T-helper 9 cell (primary cell): Measurements from ENCODE around the gene CCNL1.

Source experiments
- DNase-seq: peaks from one replicate; pipeline ENCODE4 v3.0.0-alpha.2; 2020

Gene CCNL1

DNA sequence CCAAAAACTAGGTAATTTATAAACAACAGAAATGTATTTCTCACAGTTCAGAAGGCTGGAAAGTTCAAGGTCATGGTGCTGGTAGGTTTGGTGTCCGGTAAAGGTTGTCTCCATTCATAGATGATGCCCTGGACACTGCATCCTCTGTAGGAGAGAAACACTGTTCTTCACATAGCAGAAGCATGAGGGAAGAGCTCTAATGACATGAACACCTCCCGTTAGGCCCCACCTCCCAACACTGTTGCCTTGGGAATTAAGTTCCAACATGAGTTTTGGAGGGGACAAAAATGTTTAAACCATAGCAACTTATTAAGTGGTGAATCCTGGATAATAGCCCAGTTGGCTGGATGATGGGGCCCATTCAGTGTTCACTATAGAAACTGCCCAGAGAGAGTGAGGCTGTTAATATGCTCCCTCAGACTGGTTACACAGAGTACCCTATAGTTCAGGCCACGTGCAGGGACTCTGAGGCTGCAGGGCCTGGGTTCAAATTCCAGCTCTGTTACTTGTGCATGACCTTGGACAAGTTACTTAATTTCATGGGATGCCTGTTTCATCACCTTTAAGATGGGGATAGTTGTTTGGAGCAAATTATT is 37.0 kb downstream of the CCNL1 start:
- no peak for DNase-seq

GRCh38 chr3:157122116-157122515 is 37.8 kb downstream of the CCNL1 start:
- no peak for DNase-seq

DNA sequence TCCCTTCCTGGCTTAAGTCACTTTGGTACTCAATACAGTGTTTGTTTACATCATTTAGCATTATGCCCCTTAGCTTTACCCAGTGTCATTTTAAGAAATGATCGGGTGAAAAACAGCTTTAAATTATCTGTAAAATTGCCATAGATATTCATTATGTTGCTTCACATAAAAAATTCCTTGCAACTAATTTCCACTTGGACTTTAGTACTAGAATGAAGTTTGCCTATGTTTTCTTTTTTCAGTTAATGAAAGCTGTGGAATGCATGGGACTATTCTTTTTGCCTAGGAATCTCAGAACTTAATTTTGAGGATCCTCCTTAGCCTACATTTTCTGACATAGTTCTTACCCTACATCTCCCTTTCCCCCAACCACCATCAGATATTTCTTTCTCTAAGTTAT is 38.4 kb downstream of the CCNL1 start:
- DNase-seq: no peak

DNA sequence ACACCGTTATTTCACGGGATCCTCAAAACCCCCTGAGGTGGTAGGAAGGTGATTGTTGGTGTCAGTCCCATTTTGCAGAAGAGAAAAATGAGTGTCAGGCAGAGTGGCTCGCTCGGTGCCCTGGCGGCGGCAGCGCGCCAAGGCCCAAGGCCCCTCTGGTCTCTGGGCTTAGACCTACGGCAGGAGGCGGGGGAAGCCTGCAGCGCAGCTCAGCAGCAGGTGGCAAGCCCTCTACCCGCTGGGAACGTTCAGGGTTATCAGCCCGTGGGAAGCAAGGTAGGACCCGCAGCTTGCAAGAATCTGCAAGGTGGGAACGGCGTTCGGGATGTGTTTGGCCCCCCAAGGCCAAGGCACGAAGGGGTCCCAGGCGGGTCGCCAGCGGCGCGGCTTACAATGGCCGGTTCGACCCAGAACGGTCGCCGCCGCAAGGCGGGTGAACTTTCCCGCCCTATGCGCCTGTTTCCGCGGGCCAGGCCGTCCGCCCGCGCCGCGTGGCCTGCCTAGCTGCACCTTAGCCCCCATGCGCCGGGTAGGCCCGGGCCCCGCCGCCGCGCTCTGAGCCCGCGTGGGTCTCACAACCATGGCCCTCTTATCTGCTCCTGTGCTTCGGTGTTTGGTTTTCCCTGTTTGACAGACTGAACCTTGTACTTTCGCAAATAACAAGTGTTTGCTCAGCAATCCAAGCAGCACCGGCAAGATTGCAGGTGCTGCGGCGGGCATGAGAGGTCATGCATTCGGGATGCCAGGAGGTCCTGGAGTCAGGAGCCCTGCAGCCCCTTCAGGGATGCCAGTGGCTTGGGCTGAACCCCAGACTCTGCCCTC is 39.7 kb downstream of the CCNL1 start:
- DNase-seq: no peak

DNA sequence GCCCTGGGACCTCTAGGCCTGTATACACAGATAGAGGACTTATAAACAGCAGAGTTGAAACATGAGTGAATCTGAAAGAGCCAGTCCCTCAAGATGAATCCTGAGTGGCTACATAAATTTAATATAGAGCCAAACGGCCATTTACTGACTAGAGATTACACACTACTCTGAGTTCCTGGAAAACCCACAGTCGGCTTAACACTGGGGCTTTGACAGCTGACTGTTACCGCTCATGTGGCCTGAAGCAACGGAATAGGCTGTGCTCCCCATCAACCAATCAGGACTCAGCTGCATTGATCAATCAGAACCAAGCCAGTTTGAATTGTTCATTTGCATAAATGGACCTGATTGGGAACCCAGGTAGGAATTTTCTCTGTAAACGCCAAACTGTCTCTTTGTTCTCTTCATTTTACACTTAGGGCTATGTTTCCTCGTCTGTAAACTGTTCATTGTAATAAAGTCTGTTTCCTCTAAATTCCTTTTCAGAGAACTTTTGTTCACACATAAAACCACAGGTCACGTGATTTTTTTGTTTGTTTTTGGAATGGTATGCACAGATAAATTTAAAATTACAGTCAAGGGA is 40.5 kb downstream of the CCNL1 start:
- DNase-seq: no peak

DNA sequence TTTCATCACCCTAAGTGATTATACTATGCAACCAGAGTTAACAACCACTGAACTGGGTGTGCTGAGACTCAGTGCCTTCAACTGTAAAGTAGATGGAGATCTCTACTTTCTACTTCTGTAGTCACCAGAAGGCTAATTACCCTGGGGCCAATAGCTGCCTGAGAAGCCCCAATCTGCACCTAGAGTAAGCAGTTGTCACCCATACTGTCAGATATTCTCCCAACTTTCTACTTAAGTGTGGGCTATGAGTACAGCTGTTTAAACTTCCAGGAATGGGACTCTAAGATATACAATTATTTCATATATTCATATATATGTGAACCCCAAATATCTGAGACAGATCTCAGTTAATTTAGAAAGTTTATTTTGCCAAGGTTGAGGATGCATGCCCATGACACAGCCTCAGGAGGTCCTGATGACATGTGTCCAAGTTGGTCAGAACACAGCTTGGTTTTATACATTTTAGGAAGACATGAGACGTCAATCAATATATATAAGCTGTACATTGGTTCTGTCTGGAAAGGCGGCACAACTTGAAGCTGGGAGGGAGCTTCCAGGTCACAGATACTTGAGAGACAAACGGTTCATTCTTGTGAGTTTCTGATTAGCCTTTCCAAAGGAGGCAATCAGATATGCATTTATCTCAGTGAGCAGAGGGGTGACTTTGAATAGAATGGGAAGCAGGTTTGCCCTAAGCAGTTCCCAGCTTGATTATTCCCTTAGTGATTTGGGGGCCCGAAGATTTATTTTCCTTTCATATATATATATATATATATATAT is 41.9 kb downstream of the CCNL1 start:
- DNase-seq: no peak

DNA sequence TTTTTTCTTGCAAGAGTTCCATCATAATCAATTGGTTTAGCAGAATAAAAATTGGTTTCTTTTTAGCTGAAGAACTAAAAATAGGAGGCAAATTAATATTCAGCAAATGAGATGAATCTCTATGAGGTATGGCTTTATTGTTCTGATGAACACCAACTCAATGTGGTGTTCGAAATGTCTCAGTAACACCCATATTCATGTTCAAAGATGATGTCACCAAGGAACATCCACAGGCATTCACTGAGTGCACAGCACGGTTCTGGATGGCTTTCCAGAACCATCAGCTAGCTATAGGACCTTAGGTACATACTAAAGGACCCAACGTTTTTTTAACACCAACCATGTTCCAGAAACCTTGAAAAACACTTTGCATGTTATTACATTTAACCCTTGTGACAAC is 42.7 kb downstream of the CCNL1 start:
- no peak for DNase-seq

DNA sequence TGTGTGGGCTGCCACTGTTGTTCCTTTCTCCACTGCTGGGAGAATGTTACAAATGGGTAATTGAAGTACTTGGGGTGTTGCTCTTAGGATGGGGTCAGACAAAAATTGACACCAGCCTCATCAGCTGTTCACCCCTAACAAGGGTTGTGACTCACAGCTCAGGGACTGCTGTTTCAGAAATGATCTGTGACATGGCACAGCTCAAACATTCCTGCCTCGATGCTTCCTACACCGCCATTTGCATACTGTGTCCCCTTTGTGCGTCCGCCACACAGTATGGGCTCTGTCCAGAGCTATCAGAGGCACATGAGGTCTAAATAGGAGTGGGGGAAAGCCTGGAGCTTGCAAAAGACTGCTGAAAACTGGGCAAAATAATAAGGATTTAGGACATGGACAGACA is 43.9 kb downstream of the CCNL1 start:
- no peak for DNase-seq

GRCh38 chr3:157115069-157116006 is 44.6 kb downstream of the CCNL1 start:
- DNase-seq: no peak

- DNase-seq: no peak
Observed at GRCh38 chr3:157113832-157114505, 46.0 kb downstream of the CCNL1 start.

DNA sequence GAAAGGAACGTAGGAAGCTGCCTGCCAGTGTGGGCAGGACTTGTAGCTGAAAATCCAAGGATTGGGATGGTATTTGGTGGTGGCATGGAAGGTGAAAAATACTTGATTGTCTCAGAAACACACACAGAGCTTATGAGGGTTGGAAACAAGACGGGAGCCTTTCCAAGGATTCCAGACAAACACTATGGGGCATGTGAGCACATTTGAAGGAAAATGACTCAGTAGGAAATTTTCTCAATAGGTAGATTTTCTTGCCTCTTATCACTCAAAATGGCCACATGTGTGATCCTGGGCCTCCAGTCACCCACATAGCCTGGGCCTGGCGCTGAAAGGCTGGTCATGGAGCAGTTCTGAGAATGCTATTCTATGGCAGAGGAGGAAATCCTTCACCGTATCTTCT is 47.4 kb downstream of the CCNL1 start:
- no peak for DNase-seq

GRCh38 chr3:157111518-157111917 is 48.4 kb downstream of the CCNL1 start:
- DNase-seq: no peak

DNA sequence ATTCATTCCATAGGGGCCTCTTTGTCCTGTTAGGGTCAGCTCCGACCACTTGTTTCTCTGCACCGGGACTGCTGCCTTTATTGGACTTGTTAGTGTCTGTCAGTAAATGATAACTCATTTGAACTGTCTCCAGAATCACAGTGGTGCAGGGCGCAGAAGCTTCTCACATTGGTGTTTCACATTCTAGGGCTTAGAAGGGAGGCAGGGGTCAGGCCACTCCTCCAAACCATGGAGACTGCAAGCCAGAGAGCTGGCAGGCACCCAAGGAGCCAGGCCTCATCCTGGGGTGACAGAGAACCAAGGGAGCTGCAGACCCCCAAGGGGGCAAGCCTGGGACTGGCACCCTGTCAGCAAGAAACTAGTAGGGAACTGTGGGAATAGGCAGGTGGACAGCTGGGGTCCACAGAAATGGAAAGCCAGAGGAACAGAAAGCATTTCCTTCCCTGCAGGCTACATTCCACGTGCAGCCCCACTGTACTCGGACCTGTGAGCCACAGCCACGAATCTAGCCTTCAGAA is 49.1 kb downstream of the CCNL1 start:
- no peak for DNase-seq

GRCh38 chr3:157109267-157110141 is 50.4 kb downstream of the CCNL1 start:
- no peak for DNase-seq

DNA sequence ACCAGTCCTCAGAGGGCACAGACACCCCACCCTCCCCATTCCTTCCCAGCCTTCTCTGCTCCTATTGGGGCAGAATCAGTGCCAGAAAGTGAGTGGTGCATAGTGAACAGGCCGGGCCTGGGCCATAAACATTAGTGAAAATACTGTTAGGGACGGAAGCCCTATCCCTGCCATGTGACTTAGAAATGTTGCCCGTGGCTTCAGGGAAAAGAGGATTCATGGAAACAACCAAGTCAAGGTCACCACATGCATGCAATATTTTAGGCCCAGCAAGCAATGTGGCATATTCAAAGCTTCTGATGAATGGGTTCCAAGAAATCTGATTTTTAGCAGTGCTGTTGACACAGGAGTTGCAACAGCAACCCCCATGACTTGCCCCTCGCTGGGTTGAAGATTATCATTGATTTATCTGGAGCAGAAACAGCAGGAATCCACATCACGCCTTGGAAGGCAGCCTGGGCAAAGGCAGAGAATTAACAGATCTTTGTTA is 52.3 kb downstream of the CCNL1 start:
- DNase-seq: no peak

GRCh38 chr3:157107037-157107436 is 52.9 kb downstream of the CCNL1 start:
- DNase-seq: no peak

DNA sequence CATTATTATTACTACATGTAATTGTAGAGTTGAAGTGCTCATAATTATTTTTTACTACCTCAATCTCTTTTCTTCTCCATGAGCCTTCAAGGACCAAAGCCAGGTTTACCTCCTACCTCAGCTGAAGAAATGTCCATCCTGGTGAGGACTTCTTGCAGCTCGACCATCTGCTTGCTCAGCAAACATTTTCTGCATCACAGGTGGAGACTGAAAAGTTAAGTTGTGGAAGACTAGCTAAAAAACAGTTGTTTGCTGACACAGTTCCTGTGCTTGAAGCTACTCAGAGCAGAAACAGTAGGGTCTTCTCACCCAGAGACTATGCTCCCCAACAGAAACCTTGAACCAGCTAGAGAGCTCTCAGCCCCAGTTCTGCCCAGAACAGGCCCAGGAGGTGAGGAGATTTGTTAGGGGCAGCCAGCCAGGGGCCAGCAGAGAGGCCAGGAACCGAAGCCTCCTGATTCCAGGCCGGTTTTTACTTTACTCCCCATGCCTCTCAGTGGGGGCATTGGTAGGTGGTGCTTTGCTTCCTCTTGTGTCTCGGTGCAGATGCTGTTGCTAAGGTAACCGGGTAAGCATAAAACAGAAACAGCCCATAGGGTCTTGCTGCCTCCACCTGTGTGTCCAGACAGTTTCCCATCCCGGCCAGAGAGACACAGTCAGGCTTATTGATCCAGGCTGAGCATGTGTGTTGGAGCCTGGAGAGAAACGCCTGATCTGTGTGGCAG is 54.9 kb downstream of the CCNL1 start:
- DNase-seq: no peak

DNA sequence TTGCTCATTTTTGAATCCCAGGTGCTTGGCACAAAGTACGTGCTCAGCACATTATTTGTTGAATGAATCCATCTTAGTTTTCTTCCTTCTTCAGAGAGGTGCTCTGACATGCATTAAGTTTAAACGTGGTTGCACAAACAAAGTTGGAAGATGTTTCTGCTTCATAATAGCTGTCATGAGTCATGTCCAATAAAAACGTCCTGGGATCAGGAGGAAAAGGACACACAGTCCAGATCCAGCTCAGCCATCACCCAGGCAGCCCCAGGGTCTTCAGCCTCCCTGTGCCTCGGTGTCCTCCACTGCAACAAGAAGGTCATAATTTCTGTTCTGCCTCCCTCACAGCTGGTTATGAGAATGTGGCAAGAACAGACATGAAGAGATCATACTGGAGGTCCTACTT is 55.4 kb downstream of the CCNL1 start:
- no peak for DNase-seq

DNA sequence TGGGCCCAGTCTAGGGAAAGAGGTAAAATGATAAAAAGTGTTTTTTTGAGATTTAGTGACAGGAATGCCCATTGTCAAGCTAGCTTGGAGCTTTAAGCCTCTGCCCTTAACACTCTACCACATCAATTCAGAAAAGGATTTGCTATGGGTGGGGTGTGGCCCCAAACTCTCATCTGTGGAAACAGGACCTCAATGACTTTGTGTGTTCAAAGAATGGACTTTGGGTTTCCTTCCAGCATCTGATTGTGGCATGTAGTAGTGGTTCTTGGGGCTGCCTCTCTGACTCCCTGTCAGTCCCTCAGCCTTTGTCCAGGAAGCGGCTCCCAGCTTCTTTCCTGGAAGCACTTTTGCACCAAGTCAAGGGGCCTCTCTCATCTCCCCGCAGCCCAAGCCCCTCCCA is 56.1 kb downstream of the CCNL1 start:
- DNase-seq: no peak

- DNase-seq: no peak
Observed at GRCh38 chr3:157103280-157103679, 56.7 kb downstream of the CCNL1 start.
